Liver (tissue), 3 donors: ENCODE results near the gene DCLK2.

Experiments used
- ATF3 ChIP-seq: IDR thresholded peaks from 2 replicates; pipeline ENCODE4 v1.6.1; 2016; ENCODE audit warnings: antibody characterized with exemption
- CTCF ChIP-seq: fragments of 150-350 bp; IDR thresholded peaks from 2 replicates; pipeline ENCODE4 v1.5.1; 2017; ENCODE audit warnings: improper control_type of control experiment, low read depth, low read length; ENCODE audit not compliant: missing input control
- EGR1 ChIP-seq, 2 donors: IDR thresholded peaks; 2 replicates each; pipeline ENCODE4 v1.6.1; 2016 to 2018; ENCODE audit warnings: antibody characterized with exemption in 2 of 2, low read depth in 2 of 2
- FOXA1 ChIP-seq: IDR thresholded peaks from 2 replicates; pipeline ENCODE4 v1.6.1; 2016; ENCODE audit warnings: antibody characterized with exemption
- GABPA ChIP-seq, 2 donors: IDR thresholded peaks in 1 of 2; conservative IDR thresholded peaks in 1 of 2; 2 replicates each; pipeline ENCODE4 v1.6.1; 2016; ENCODE audit warnings: antibody characterized with exemption in 2 of 2, mild to moderate bottlenecking in 1 of 2, moderate library complexity in 1 of 2
- HNF4G ChIP-seq: IDR thresholded peaks from 2 replicates; pipeline ENCODE4 v1.6.1; 2016; ENCODE audit warnings: antibody characterized with exemption
- JUND ChIP-seq, 2 donors: IDR thresholded peaks; 2 replicates each; pipeline ENCODE4 v1.6.1; 2016; ENCODE audit warnings: antibody characterized with exemption in 2 of 2
- MAX ChIP-seq: IDR thresholded peaks from 2 replicates; pipeline ENCODE4 v1.6.1; 2016; ENCODE audit warnings: antibody characterized with exemption
- REST ChIP-seq: IDR thresholded peaks from 2 replicates; pipeline ENCODE4 v1.6.1; 2016; ENCODE audit warnings: antibody characterized with exemption, mild to moderate bottlenecking
- RXRA ChIP-seq, 2 donors: IDR thresholded peaks; 2 replicates each; pipeline ENCODE4 v1.6.1; 2017 to 2018; ENCODE audit warnings: antibody characterized with exemption in 2 of 2, mild to moderate bottlenecking in 1 of 2
- TAF1 ChIP-seq: conservative IDR thresholded peaks from 2 replicates; pipeline ENCODE4 v1.6.1; 2016; ENCODE audit warnings: antibody characterized with exemption, mild to moderate bottlenecking
- YY1 ChIP-seq: IDR thresholded peaks from 2 replicates; pipeline ENCODE4 v1.6.1; 2016; ENCODE audit warnings: antibody characterized with exemption, mild to moderate bottlenecking
- donor health status: healthy.
- donor health status: healthy.

GRCh38 chr4:150278206-150278605 is 200.0 kb downstream of the DCLK2 start:
- TF ChIP-seq REST (no peak), CTCF (no peak), EGR1 (IDR thresholded peaks at IDR 0.05; ENCODE audit: low read depth in 2 of 2) (no peak), MAX (no peak), FOXA1 (no peak), GABPA (IDR thresholded peaks at IDR 0.05 in 1 of 2, conservative IDR thresholded peaks at IDR 0.05 in 1 of 2) (no peak), JUND (IDR thresholded peaks at IDR 0.05) (no peak), RXRA (IDR thresholded peaks at IDR 0.05) (no peak), YY1 (no peak), HNF4G (no peak), TAF1 (no peak), ATF3 (no peak)
